ENCODE results near the gene ASTN2.

Gene ASTN2

GRCh38 chr9:117363006-117363405 is 51.9 kb downstream of the ASTN2 start:
- no peak for TF ChIP-seq CTCF (IDR thresholded peaks at IDR 0.05; ENCODE audit: insufficient read depth, low read length, poor library complexity, severe bottlenecking)
- DNase-seq (ENCODE audit: extremely low read depth, insufficient read length): no peak
- no peaks in the 10 kb centered on the region; the same call in none of the 2 replicates for H3K27me3 ChIP-seq (replicated peaks; ENCODE audit: control insufficient read depth, insufficient read depth, low read length)
- no peaks in the 10 kb centered on the region for H3K36me3 ChIP-seq (ENCODE audit: control insufficient read depth, insufficient read depth, low read length)
- no peak overlapping the region for H3K4me3 ChIP-seq (replicated peaks; ENCODE audit: low read depth, low read length)

GRCh38 chr9:117359910-117360309 is 54.9 kb downstream of the ASTN2 start:
- TF ChIP-seq CTCF (IDR thresholded peaks at IDR 0.05; ENCODE audit: insufficient read depth, low read length, poor library complexity, severe bottlenecking): no peak
- H3K36me3 ChIP-seq (ENCODE audit: control insufficient read depth, insufficient read depth, low read length): no peaks in the 10 kb centered on the region
- H3K27me3 ChIP-seq (replicated peaks; ENCODE audit: control insufficient read depth, insufficient read depth, low read length): no peaks in the 10 kb centered on the region
- no peak for DNase-seq (ENCODE audit: extremely low read depth, insufficient read length)
- H3K4me3 ChIP-seq (replicated peaks; ENCODE audit: low read depth, low read length): no peak overlapping the region

- no peak for DNase-seq (ENCODE audit: extremely low read depth, insufficient read length)
Measured at GRCh38 chr9:117355542-117355941, 59.3 kb downstream of the ASTN2 start.

GRCh38 chr9:117354997-117355396 is 59.9 kb downstream of the ASTN2 start:
- no peak for DNase-seq (ENCODE audit: extremely low read depth, insufficient read length)

More at GRCh38 chr9:117355542-117355941, 59.3 kb downstream of the ASTN2 start:
- H3K4me3 ChIP-seq (replicated peaks; ENCODE audit: low read depth, low read length): no peak overlapping the region
- no peaks in the 10 kb centered on the region for H3K27me3 ChIP-seq (replicated peaks; ENCODE audit: control insufficient read depth, insufficient read depth, low read length)
- no peaks in the 10 kb centered on the region for H3K36me3 ChIP-seq (ENCODE audit: control insufficient read depth, insufficient read depth, low read length)
- TF ChIP-seq CTCF (IDR thresholded peaks at IDR 0.05; ENCODE audit: insufficient read depth, low read length, poor library complexity, severe bottlenecking): no peak

GRCh38 chr9:117354244-117354847 is 60.5 kb downstream of the ASTN2 start:
- H3K36me3 ChIP-seq (ENCODE audit: control insufficient read depth, insufficient read depth, low read length): no peaks in the 10 kb centered on the region
- no peak overlapping the region for H3K4me3 ChIP-seq (replicated peaks; ENCODE audit: low read depth, low read length)
- no peak for TF ChIP-seq CTCF (IDR thresholded peaks at IDR 0.05; ENCODE audit: insufficient read depth, low read length, poor library complexity, severe bottlenecking)
- no peak for DNase-seq (ENCODE audit: extremely low read depth, insufficient read length)
- no peaks in the 10 kb centered on the region for H3K27me3 ChIP-seq (replicated peaks; ENCODE audit: control insufficient read depth, insufficient read depth, low read length)

More at GRCh38 chr9:117354997-117355396, 59.9 kb downstream of the ASTN2 start:
- no peak overlapping the region for H3K4me3 ChIP-seq (replicated peaks; ENCODE audit: low read depth, low read length)
- no peak for TF ChIP-seq CTCF (IDR thresholded peaks at IDR 0.05; ENCODE audit: insufficient read depth, low read length, poor library complexity, severe bottlenecking)
- H3K27me3 ChIP-seq (replicated peaks; ENCODE audit: control insufficient read depth, insufficient read depth, low read length): no peaks in the 10 kb centered on the region
- H3K36me3 ChIP-seq (ENCODE audit: control insufficient read depth, insufficient read depth, low read length): no peaks in the 10 kb centered on the region

Data from GM06990 (cell line).